ENCODE data around the gene TCEAL7.
"Not testable (repeated sequence)": the region's sequence is repeated elsewhere in the genome, so short reads cannot be mapped to it uniquely, and the experiment has no call there.

Gene TCEAL7

GRCh38 chrX:103347682-103348397 lies 17.8 kb downstream of the TCEAL7 start:
- no peaks in the 10 kb centered on the region for H3K9me3 ChIP-seq (ENCODE audit: control insufficient read depth, low read length)
- H3K9ac ChIP-seq (ENCODE audit: low read length) = no peak overlapping the region
- H3K4me3 ChIP-seq (ENCODE audit: low read length) = no peak overlapping the region
- no peaks in the 10 kb centered on the region for H3K36me3 ChIP-seq (ENCODE audit: control insufficient read depth, insufficient read depth, low read length)
- no peaks in the 10 kb centered on the region for H3K4me1 ChIP-seq (ENCODE audit: control insufficient read depth, insufficient read depth, low read length)
- H3K27me3 ChIP-seq (ENCODE audit: control insufficient read depth, insufficient read depth, low read length) = no peaks in the 10 kb centered on the region

DNA sequence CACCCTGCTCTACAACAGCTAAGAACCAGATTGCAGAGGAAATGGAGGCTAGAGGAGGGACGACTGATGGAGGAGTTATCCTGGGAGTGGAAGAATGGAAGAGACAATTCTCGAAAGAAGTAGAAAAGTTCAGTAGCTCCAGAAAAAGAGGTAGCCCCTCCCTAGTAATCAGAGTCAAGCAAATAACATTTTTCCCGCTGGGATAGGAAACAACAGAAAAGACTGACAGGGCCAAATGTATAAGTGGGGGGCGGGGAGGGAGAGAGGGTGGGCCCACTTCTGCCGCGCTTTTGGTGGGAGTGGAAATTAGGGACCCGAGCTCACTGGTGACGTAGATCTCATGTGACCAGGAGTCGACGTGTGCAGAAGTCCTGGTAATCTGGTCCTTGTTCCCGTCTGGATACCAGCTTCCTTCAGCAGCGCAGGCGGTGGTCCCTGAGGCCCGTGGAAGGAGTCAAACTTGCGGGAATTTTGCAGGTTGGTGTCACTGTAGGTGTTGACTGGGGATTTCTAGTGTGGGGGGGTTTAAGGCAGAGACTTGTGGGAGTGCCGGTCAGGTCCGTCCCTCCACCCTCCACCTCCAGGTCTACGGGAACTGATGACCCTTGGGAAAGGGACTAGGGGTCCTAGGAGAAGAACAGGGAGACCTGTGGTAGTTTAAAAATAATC lies 26.2 kb downstream of the TCEAL7 start, which contains the start of gene TCEAL9:
TCEAL9 (plus strand) TSS at position 377 of the 669 bp plus-strand sequence. CDS start 1,179 bp downstream, outside the sequence.
- Histone ChIP-seq H3K4me1 (ENCODE audit: control insufficient read depth, insufficient read depth, low read length) (peaks cover 6% of the 10 kb centered on the region), H3K4me3 (ENCODE audit: low read length) (peak within 1 kb of the TSS; percentile 67), H3K9ac (ENCODE audit: low read length) (peak within 1 kb of the TSS; percentile 97), H3K27me3 (ENCODE audit: control insufficient read depth, insufficient read depth, low read length) (no peaks in the 10 kb centered on the region), H3K36me3 (ENCODE audit: control insufficient read depth, insufficient read depth, low read length) (no peaks in the 10 kb centered on the region), H3K9me3 (ENCODE audit: control insufficient read depth, low read length) (no peaks in the 10 kb centered on the region)

DNA sequence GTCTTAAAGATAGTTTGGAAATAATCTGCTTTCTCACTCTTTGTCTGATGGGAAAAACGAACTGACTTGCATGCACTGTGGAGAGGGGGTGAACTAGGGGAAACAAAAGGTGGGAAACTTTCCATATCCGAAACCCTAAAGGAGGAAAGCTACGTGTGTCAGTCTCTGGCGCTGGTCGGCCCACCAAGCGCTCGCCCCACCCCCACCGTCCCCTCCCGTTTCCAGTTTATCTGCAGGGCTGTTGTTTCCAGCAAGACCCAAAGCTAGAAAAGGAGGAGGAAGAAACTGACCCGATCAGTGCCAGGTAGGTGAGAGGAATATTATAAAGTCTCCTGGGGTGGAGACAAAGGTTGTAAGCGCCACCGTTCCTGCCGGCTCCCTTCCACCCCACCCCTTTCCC lies 26.8 kb downstream of the TCEAL7 start:
- H3K27me3 ChIP-seq (ENCODE audit: control insufficient read depth, insufficient read depth, low read length) = no peaks in the 10 kb centered on the region
- peak overlapping the region; percentile 67 for H3K4me3 ChIP-seq (ENCODE audit: low read length)
- no peaks in the 10 kb centered on the region for H3K9me3 ChIP-seq (ENCODE audit: control insufficient read depth, low read length)
- H3K36me3 ChIP-seq (ENCODE audit: control insufficient read depth, insufficient read depth, low read length) = no peaks in the 10 kb centered on the region
- H3K4me1 ChIP-seq (ENCODE audit: control insufficient read depth, insufficient read depth, low read length) = peaks cover 6% of the 10 kb centered on the region
- peak overlapping the region; percentile 97 for H3K9ac ChIP-seq (ENCODE audit: low read length)

GRCh38 chrX:103357871-103358270 lies 27.8 kb downstream of the TCEAL7 start:
- Histone ChIP-seq H3K36me3 (ENCODE audit: control insufficient read depth, insufficient read depth, low read length) (no peaks in the 10 kb centered on the region), H3K9ac (ENCODE audit: low read length) (peak overlapping the region; percentile 97), H3K27me3 (ENCODE audit: control insufficient read depth, insufficient read depth, low read length) (no peaks in the 10 kb centered on the region), H3K9me3 (ENCODE audit: control insufficient read depth, low read length) (no peaks in the 10 kb centered on the region), H3K4me1 (ENCODE audit: control insufficient read depth, insufficient read depth, low read length) (peaks cover 6% of the 10 kb centered on the region), H3K4me3 (ENCODE audit: low read length) (peak overlapping the region; percentile 67)

DNA sequence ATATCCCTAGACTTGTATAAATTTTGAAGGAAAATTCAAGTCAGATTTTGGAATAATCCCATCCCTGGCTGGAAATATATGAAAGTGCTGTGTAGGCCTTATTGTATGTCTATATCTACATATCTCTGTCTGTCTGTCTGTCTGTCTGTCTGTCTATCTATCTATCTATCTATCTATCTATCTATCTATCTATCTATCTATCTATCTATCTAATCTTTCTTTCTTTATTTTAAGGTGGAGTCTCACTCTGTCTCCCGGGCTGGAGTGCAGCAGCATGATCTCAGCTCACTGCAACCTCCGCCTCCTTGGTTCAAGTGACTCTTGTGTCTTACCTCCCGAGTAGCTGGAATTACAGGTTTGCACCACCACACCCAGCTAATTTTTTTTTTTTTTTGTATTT lies 29.6 kb downstream of the TCEAL7 start:
- not testable (repeated sequence) for H3K9ac ChIP-seq (ENCODE audit: low read length); H3K36me3 ChIP-seq (ENCODE audit: control insufficient read depth, insufficient read depth, low read length); H3K27me3 ChIP-seq (ENCODE audit: control insufficient read depth, insufficient read depth, low read length); H3K4me1 ChIP-seq (ENCODE audit: control insufficient read depth, insufficient read depth, low read length); H3K4me3 ChIP-seq (ENCODE audit: low read length); H3K9me3 ChIP-seq (ENCODE audit: control insufficient read depth, low read length)

- Histone ChIP-seq H3K27me3 (ENCODE audit: control insufficient read depth, insufficient read depth, low read length) (no peaks in the 10 kb centered on the region), H3K9ac (ENCODE audit: low read length) (no peak overlapping the region), H3K4me3 (ENCODE audit: low read length) (no peak overlapping the region), H3K4me1 (ENCODE audit: control insufficient read depth, insufficient read depth, low read length) (peaks cover 6% of the 10 kb centered on the region), H3K36me3 (ENCODE audit: control insufficient read depth, insufficient read depth, low read length) (no peaks in the 10 kb centered on the region), H3K9me3 (ENCODE audit: control insufficient read depth, low read length) (no peaks in the 10 kb centered on the region)
These were observed 30.1 kb downstream of the TCEAL7 start for GRCh38 chrX:103360092-103360491.

DNA sequence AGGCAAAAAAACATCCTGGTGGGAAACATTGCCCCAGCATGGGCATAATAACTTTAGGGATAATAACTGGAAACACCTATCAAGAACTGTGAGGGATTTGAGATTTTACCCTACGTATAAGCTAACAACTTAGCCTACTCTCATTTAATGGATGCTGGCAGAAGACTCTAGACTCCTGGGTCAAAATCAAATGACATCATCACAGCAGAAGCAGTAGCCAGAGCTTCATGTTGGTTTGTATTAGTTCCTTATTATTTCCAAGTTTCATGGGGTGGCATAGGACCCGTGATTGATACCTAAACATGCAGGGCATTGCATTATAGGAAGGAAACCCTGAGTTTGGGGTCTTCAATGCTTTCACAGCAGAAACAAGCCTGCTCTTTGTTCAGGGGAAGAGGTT lies 30.9 kb downstream of the TCEAL7 start:
- no peak overlapping the region for H3K4me3 ChIP-seq (ENCODE audit: low read length)
- peaks cover 3% of the 10 kb centered on the region for H3K4me1 ChIP-seq (ENCODE audit: control insufficient read depth, insufficient read depth, low read length)
- no peaks in the 10 kb centered on the region for H3K27me3 ChIP-seq (ENCODE audit: control insufficient read depth, insufficient read depth, low read length)
- H3K36me3 ChIP-seq (ENCODE audit: control insufficient read depth, insufficient read depth, low read length) = no peaks in the 10 kb centered on the region
- no peaks in the 10 kb centered on the region for H3K9me3 ChIP-seq (ENCODE audit: control insufficient read depth, low read length)
- H3K9ac ChIP-seq (ENCODE audit: low read length) = no peak overlapping the region

DNA sequence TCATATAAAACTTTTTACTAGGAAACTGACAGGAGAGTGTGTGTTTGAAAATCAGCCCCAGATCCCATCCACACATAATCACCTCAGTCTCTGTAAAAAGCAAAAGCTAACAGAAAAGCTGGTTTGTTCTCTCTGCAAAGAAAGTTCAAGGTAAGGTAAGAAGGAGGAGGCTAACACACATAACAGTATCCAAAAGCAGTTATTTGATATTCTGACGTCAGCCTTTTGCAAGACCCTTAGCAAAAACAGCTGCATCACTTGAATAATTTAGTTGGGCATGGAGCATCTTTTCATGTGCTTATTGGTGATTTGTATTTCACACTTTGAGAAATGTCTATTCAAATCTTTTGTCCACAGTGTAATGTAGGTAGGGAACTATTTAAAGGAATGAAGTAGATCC lies 31.8 kb downstream of the TCEAL7 start:
- no peaks in the 10 kb centered on the region for H3K27me3 ChIP-seq (ENCODE audit: control insufficient read depth, insufficient read depth, low read length)
- H3K4me1 ChIP-seq (ENCODE audit: control insufficient read depth, insufficient read depth, low read length) = peaks cover 3% of the 10 kb centered on the region
- no peaks in the 10 kb centered on the region for H3K9me3 ChIP-seq (ENCODE audit: control insufficient read depth, low read length)
- H3K9ac ChIP-seq (ENCODE audit: low read length) = no peak overlapping the region
- H3K4me3 ChIP-seq (ENCODE audit: low read length) = no peak overlapping the region
- H3K36me3 ChIP-seq (ENCODE audit: control insufficient read depth, insufficient read depth, low read length) = no peaks in the 10 kb centered on the region

DNA sequence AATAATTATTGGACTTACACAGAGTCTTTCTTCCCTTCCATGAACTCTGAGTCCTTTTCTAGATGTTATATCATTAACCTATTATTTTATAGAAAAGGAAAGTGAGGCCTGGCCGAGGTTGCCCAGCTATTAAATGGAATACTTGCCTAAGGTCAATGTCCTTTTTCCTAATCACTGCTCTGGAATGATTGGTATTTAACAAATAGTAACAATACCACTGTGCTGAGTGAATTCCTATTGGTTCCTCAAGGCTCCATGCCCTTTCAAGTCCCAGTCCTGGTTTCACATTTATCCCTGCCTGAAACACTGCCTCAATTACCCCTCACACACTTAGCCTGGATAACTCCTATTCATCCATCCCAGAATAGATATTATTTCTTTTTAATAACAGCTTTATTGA lies 32.4 kb downstream of the TCEAL7 start:
- H3K9me3 ChIP-seq (ENCODE audit: control insufficient read depth, low read length) = no peaks in the 10 kb centered on the region
- H3K4me1 ChIP-seq (ENCODE audit: control insufficient read depth, insufficient read depth, low read length) = peaks cover 3% of the 10 kb centered on the region
- H3K9ac ChIP-seq (ENCODE audit: low read length) = no peak overlapping the region
- H3K4me3 ChIP-seq (ENCODE audit: low read length) = no peak overlapping the region
- H3K27me3 ChIP-seq (ENCODE audit: control insufficient read depth, insufficient read depth, low read length) = no peaks in the 10 kb centered on the region
- H3K36me3 ChIP-seq (ENCODE audit: control insufficient read depth, insufficient read depth, low read length) = no peaks in the 10 kb centered on the region

- Histone ChIP-seq H3K27me3 (ENCODE audit: control insufficient read depth, insufficient read depth, low read length) (no peaks in the 10 kb centered on the region), H3K4me1 (ENCODE audit: control insufficient read depth, insufficient read depth, low read length) (peaks cover 3% of the 10 kb centered on the region), H3K9me3 (ENCODE audit: control insufficient read depth, low read length) (no peaks in the 10 kb centered on the region), H3K36me3 (ENCODE audit: control insufficient read depth, insufficient read depth, low read length) (no peaks in the 10 kb centered on the region), H3K9ac (ENCODE audit: low read length) (no peak overlapping the region), H3K4me3 (ENCODE audit: low read length) (no peak overlapping the region)
These were observed 33.0 kb downstream of the TCEAL7 start for GRCh38 chrX:103363046-103363445.

DNA sequence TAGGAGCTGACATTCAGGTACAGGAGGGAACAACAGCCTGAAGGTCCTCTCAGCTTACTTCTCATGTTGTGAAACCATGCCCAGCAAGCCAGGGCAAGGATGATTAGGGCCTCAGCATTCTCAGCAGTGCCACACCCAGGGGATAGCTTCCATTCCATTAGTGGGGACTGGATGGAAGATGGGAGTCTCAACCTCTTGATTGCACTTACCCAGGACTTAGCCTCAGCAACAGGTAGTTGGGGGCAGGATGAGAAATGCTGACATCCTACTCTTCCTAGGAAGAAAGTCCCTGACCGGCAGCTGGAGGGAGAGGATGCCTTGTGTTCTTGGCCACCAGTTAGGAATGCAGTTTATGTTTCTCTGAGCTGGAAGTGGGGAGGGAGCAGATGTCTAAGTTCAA lies 37.5 kb downstream of the TCEAL7 start:
- H3K9ac ChIP-seq (ENCODE audit: low read length) = no peak overlapping the region
- no peaks in the 10 kb centered on the region for H3K4me1 ChIP-seq (ENCODE audit: control insufficient read depth, insufficient read depth, low read length)
- no peak overlapping the region for H3K4me3 ChIP-seq (ENCODE audit: low read length)
- H3K27me3 ChIP-seq (ENCODE audit: control insufficient read depth, insufficient read depth, low read length) = no peaks in the 10 kb centered on the region
- H3K36me3 ChIP-seq (ENCODE audit: control insufficient read depth, insufficient read depth, low read length) = no peaks in the 10 kb centered on the region
- H3K9me3 ChIP-seq (ENCODE audit: control insufficient read depth, low read length) = no peaks in the 10 kb centered on the region

GRCh38 chrX:103369479-103369878 lies 39.4 kb downstream of the TCEAL7 start:
- Histone ChIP-seq H3K4me1 (ENCODE audit: control insufficient read depth, insufficient read depth, low read length) (no peaks in the 10 kb centered on the region), H3K9ac (ENCODE audit: low read length) (no peak overlapping the region), H3K9me3 (ENCODE audit: control insufficient read depth, low read length) (no peaks in the 10 kb centered on the region), H3K4me3 (ENCODE audit: low read length) (no peak overlapping the region), H3K27me3 (ENCODE audit: control insufficient read depth, insufficient read depth, low read length) (no peaks in the 10 kb centered on the region), H3K36me3 (ENCODE audit: control insufficient read depth, insufficient read depth, low read length) (no peaks in the 10 kb centered on the region)
